GDM1 (cell line): ENCODE results near the gene PCDH20.
"Not testable (repeated sequence)": the region's sequence is repeated elsewhere in the genome, so short reads cannot be mapped to it uniquely, and the experiment has no call there.

Source experiments
- DNase-seq: peaks from one replicate; lab custom pipeline; 2025; lab: John Stamatoyannopoulos, UW

Gene PCDH20, protein sequence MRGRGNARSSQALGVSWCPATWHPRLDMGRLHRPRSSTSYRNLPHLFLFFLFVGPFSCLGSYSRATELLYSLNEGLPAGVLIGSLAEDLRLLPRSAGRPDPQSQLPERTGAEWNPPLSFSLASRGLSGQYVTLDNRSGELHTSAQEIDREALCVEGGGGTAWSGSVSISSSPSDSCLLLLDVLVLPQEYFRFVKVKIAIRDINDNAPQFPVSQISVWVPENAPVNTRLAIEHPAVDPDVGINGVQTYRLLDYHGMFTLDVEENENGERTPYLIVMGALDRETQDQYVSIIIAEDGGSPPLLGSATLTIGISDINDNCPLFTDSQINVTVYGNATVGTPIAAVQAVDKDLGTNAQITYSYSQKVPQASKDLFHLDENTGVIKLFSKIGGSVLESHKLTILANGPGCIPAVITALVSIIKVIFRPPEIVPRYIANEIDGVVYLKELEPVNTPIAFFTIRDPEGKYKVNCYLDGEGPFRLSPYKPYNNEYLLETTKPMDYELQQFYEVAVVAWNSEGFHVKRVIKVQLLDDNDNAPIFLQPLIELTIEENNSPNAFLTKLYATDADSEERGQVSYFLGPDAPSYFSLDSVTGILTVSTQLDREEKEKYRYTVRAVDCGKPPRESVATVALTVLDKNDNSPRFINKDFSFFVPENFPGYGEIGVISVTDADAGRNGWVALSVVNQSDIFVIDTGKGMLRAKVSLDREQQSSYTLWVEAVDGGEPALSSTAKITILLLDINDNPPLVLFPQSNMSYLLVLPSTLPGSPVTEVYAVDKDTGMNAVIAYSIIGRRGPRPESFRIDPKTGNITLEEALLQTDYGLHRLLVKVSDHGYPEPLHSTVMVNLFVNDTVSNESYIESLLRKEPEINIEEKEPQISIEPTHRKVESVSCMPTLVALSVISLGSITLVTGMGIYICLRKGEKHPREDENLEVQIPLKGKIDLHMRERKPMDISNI

DNA sequence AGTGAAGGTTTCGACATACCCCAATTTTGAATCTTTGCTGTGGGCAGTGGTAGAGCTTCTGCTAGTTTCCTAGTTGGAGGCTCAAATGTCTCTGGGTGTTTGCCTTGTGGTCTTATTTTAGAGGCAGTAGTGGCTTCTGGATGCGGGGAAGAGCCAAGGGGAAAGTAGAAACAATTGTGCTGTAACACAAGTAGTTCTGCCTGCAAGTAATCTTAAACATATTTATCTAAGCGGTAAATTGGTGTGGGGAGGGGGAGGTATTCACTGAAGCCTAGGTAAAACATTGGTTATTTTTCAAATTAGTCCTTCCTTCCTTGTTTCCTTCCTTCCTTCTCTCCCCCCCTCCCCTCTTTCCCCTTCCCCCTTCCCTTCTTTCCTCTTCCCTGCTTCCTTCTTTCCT, at the start of gene PCDH20:
Gene PCDH20, minus strand, starts transcription at position 101 of the 400 bp plus-strand sequence. CDS start 691 bp downstream, outside the sequence.
- no peak for DNase-seq

DNA sequence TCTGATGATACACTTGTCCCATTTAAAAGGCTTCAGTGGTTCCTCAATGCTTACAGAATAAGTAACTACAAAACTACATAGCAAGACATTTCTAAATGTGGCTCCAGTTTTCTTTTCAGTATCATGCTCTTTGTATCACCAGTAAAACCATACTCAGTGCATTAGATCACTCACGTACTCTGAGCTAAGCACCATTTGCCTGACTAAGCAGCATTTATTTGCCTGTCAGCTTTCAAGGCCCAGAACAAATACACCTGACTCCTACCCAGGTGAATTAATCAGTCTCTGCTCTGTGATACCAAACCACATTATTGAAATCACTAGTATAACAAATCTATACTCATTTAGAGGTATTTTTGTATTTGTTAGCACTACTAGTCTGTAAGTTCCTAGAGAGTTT, 47.4 kb upstream of the PCDH20 start:
- no peak for DNase-seq

DNA sequence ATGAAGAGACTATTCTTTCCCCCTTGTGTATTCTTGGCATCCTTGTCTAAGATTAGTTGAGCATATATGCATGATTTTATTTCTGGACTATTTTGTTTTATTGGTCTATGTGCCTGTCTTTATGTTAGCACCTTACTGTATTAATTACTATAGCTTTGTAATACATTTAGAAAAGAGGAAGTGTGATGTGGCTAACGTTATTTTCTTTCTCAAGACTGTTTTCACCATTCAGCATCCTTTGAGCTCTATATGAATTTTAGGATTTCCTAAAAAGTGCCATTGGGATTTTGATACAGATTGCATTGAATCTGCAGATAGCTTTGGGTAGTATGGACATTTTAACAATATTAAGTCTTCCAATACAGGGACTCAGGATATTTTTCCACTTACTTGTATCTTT, 37.5 kb upstream of the PCDH20 start:
- no peak for DNase-seq

DNA sequence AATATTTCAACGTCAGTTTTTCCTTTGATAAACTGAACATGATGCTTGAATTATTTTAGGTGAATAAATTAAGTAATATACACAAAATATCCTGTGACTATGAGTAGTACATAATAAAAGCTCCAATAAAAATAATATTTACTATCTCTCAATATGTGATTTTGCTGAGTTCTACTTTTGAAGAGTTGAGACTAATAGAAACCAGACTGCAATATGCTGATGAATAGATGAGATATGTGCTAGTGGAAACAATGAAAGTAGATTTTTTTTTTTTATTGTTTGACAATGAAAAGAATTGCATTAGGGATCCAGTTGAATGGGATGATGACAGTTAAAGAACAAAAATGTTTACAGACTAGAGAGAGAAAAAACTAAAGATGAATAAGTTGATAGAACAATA, 16.4 kb upstream of the PCDH20 start:
- no peak for DNase-seq

DNA sequence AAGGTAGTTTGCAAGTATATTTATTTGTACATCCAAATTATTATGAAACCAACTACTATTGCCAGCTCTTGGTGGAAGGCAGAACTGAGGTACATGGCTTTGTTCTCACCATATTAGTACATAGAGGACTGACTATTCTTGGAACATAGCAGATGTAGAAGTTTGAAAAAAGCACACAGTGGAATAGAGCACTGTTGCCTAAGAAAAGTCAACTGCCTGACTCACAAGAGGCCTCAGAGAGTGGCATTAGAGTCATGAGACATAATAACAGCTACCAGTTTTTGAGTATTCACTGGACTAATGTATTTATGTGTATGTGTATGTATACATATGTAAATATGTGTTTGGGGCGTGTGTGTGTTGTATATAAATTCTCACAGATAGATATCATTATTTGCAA, 8.3 kb upstream of the PCDH20 start:
- no peak for DNase-seq

DNA sequence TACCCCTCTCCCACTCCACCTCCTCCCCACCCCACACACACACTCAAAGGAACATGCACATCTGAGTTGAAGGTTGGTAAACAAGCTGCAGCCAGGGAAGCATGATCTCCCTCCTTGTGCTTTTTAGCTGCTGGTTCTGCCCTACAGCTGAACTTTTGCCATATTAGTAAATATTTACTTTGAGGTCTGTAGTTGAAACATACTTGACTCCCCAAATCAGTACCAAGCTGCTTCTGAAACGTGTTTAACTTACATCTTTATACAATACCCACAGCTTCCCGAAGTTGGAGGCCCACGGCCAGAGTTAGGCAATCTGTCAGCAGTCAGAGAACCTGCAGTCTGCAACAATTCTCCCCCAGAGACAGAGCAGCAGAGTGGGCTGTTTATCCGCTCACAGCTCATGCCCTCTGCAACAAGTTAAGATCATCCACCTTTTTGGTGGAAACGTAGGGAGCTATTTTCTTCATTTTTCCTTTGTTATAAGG, 1.5 kb upstream of the PCDH20 start:
- DNase-seq: no peak

DNA sequence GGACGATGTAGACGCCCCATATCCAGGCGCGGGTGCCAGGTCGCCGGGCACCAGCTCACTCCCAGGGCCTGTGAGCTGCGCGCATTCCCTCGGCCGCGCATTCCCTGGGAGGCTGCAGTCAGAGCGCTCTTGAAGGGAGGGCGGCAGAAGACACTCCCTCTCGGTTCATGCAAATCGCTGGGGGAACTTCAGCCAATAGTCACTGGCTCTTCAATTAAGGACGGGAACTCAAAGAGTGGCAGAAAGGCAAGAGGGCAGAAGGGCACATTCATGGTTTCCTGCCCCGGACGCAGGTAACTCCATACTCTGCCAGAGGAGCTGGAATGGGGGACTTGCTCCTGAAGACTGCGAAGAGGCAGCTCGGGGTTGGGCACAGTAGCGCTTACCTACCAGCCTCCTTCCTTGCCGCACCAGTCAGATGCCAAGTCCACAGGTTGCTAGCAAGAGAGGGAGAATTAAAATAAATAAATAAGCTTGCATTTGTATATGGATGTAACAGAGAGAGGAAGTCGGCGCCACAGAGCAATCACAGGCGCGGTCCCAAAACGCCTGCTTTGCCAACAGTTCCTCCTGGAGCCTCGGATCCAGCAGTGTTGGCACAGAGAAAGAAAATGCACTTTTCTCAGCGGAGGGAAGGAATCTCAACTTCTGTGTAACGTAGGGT, 459 bp downstream of the PCDH20 start:
- DNase-seq: no peak

DNA sequence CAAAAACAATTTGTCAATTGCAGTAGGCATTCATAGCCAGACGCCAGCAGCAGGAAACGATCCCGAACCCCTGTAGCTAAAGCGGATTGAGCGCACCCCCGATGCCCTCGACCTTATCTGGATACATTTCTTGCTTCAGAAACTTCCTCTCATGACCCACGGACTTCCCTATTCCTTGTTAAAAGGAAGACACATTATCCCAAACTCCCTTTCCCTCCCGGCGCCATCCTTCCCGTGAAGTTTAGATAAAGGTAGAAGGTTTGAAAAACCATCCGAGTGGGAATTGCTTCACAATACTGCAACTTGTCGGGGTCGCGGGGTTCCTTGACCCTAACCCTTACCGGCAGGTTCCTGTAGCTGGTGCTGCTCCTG, 977 bp downstream of the PCDH20 start:
- no peak for DNase-seq

DNA sequence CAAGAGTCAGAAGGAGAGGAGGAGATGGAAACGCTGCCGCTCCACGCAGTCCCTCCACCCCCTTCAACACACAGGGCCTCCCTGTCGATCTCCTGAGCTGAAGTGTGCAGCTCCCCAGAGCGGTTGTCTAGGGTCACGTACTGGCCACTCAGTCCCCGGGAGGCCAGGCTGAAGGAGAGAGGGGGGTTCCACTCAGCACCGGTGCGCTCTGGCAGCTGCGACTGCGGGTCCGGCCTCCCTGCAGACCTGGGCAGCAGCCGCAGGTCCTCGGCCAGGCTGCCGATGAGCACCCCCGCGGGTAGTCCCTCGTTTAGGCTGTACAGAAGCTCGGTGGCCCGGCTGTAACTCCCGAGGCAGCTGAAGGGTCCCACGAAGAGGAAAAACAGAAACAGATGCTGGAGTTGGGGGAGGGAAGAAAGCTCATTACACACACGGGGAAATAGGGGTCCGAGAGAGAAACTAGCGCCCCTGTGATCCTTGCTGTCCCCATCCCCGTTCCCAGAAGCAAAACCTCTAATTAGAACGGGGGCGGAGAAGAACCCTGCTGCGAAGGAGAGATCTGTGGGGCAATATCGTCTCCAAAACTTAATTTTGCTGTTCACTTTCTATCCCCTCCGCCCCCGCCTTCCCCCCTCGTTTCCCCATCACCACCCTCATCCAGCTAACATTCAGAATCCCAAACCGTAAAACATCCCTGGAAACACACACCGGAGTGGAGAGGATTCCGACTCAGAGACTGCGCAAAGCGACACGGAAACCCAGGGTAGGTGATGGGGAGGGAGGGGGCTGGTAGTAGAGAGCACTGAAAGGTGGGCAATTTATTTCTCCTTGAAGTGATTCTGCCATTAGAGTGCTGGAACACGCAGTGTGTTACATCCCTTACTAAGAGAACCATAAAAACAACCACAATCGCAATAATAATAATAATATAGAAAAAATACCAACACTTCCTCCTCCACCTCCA, 1.8 kb downstream of the PCDH20 start:
- no peak for DNase-seq

DNA sequence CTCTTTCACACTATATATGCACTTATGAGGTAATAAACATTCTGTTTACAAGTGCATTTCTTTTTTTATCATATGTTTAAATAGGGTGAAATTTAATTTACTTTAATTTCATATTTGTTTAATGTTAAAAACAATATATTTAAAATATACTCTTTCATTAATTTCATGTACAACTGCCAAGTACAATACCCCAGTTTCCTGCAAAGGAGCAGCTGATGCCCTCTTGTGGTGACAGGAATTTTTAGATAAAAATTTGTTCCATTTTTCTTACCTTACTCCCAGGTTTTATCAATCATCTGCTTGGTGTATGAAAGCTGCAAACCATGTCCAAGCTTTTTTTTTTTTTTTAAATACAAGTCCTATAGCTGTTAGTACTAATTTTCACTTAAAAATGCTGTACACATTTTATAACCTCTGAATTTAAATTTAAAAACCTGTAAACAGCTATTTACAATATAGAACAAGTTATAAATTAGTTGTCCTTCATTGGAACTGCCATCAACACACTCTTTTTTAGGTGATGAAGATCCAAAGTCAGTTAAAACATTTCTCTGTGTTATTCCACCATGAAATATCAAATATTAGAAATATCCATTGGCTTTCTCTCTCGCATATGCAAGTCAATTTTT, 4.9 kb downstream of the PCDH20 start:
- no peak for DNase-seq

DNA sequence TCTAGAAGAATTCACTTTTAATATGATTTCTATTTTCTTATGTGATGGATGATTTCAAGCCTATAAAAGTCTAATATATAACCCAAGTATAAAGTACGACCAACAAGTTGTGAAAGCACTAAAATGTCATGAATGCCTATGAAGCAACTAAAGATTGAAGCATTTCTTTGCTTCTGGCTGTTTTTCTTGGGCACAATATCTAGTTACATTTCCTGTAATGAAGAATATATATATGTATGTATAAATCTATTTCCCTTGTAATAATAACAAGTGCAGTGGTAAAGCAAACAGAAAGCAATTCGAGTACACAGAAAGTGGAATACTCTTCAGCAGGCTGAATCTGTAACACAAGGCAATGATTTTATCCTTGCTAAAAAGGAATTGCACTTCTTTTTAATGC, 5.4 kb downstream of the PCDH20 start:
- DNase-seq: no peak

DNA sequence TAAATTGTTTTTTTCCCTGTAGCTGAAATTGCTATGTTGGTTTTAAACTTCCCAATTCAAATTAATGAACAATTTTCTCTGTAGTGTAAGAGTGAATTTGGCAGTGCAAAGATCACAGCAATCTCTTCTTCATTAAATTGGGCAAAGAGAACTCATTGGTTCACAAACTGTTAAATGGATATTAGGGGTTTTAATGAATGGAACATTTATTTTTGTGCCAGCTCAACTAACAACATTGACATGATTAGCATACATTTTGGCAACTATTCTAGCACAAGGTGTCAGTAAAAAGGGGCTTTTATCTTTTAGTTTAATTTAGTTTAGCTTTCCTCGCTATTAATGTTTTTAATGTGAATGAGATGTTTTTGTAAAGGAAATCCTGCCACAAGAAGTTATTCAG, 7.1 kb downstream of the PCDH20 start:
- DNase-seq: no peak

DNA sequence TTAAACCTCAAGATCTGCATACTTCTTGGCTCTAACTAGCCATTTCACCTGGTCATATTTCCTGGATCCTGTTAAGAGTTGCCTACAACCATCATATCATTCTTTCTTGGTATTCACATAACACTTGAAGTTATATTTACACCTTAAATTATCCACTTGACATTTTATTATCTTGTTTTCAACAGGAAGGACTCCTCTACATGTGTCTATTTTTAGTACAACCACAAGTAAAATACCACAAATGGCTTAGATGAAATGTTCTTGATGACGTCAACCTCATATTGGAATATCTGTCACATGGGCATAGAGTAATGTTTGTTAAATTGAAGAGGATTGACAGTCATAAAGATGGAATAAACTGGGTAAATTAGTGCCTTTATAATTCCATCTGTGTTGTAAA, 9.4 kb downstream of the PCDH20 start:
- DNase-seq: no peak

DNA sequence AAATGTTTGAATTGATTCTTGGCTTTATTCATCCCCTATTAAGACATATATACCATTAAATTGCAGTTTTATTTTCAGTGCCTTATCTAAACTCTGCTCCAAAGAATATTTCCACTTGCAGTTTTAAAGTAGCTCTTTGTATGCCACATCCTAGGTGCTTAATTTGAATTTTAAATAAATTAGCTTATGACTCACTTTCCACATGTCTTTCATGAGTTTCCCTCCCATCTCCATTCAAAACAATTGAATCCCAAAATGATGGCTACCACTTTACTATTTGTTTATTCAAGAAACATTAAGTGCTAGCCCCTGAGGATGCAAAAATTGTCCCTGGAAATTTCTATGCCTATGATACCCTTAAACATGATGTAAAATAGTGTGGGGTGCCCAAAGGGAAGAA, 19.5 kb downstream of the PCDH20 start:
- DNase-seq: no peak

DNA sequence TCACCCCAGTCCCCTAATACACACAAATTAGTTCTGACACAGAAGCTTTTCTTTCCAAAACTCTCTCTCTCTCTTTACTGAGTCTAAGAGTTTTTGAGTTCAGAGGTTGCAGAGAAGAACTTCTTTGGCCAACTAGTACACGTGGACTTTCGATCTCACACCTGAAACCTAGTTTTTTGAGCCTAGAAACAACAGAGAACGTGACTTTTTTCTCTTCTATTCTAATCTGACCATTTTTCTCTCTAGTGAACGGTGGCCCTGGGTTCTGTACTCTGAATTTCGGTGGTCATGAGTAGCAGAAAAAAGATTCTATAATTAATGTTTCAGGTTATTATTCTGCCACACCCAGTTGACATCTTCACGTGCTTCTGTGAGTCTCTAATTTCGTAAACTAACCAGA, 24.2 kb downstream of the PCDH20 start:
- no peak for DNase-seq

DNA sequence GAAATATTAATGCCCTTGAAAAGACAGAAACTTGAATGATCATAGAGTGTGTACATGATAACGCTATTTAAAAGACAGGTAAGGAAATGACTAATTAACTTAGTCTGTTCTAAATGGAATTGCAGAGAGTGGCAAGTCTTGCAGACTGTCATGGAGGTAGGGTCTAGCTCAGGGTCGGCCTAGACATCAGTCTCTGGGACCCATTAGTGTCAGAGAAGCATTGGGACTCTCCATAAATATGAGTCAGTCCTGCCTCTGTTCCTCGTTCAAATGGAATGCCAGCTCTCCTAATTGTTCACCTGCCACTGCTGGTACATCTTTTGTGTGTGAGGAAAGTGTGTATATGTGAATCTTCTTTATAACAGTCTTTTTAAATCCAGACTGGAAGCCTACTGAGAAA, 28.0 kb downstream of the PCDH20 start:
- no peak for DNase-seq

DNA sequence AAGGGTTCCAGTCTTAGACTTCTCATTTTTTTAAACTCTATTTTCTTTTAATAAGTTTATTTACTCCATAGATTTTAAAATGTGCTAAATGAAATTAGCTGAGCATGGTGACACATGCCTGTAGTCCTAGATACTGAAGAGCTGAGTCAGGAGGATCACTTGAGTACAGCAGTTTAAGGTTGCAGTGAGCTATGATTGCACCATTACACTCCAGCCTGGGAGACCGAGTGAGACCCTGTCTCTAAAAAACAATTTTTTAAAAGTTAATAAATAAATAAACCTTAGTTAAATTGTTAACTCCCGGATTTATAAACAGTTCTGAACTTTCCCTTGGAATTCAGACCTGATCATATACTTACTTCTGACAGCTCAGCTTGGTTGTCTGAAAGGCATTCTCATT, 32.5 kb downstream of the PCDH20 start:
- no peak for DNase-seq

DNA sequence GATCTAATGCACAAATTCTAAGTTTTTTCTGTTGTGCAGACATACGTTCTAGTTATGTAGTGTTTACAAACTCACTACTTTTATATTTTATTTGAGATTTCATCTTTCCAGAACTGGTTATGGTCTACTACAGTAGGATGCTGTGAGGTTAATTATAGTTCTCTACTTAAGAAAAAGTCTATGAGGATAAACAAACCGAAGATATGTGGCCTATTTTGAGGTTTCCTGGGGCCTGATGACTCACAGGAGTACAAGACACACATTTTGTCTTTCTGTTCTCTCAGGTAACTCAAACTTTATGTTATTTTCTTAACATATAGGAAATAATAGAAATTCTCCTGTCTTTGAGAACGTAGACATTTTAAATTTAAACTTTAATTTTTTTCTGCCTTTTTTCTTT, 45.1 kb downstream of the PCDH20 start:
- DNase-seq: no peak

DNA sequence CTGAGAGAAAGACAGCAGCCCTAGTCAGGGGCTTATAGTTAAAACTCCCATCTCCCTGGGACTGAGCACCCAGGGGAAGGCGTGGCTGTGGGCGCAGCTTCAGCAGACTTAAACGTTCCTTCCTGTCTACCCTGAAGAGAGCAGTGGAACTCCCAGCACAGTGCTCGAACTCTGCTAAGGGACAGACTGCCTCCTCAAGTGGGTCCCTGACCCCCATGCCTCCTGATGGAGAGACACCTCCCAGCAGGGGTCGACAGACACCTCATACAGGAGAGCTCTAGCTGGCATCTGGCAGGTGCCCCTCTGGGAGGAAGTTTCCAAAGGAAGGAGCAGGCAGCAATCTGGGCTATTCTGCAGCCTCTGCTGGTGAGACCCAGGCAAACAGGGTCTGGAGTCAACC, 51.0 kb downstream of the PCDH20 start:
- DNase-seq: not testable (repeated sequence)

DNA sequence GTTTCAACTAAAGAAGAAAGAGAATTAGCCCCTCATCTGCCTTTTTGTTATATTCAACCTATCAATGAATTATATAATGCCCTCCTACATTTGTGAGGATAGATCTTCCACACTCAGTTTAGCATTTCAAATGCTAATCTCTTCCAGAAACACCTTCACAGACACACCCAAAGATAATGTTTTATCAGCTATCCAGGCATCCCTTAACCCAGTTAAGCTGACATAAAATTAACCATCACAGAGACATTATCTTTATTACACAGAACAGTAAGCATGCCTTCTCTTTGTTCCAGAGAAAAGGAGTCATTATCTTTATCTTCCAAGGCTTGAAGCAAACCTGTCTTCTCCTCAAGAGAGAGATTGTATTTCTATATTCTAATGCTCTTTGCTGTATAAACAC, 53.1 kb downstream of the PCDH20 start:
- no peak for DNase-seq
